IMR-90 (cell line): ENCODE results near the gene PPP1R17. TPM values are rescaled to one million over a fixed set of nuclear protein-coding genes. Genes with fewer than 3 reads are reported as not detected.

Experiments
- ATAC-seq: fragments of 200-7000 bp; cut with Tn5 transposase; 2 replicates; pipeline ENCODE4 v1.9.1; 2020; ENCODE audit warnings: low read depth, mild to moderate bottlenecking, moderate library complexity
- BruUV-seq: library from RNA; stranded (reverse); fragments of 400-500 nt; replicated peaks from 2 replicates; lab custom pipeline; 2021; lab: Mats Ljungman, UMichigan
- CTCF ChIA-PET: fragments of 300-600 bp; formaldehyde crosslinking; extraction: SDS; loops from one replicate; lab custom pipeline; 2021; ENCODE audit warnings: antibody characterized with exemption; lab: Yijun Ruan, JAX
- POLR2A ChIA-PET: fragments of 300-600 bp; sonication (Branson Sonifier 250); formaldehyde crosslinking; loops from one replicate; lab custom pipeline; 2022; ENCODE audit warnings: antibody characterized with exemption; ENCODE audit not compliant: unreplicated experiment; lab: Charles Lee
- DNase-seq: peaks from one replicate; pipeline ENCODE4 v3.0.0; 2013
- H2AFZ ChIP-seq: replicated peaks from 2 replicates; pipeline ENCODE3; 2013; ENCODE audit warnings: low read length, mild to moderate bottlenecking; ENCODE audit not compliant: poor library complexity
- H2AK5ac ChIP-seq: 2 replicates; pipeline ENCODE4 v1.6.1; 2013; ENCODE audit warnings: low read depth, low read length, inconsistent platforms
- H2AK9ac ChIP-seq: replicated peaks from 2 replicates; pipeline ENCODE3; 2013; ENCODE audit warnings: mild to moderate bottlenecking, low read depth, low read length, moderate library complexity; ENCODE audit not compliant: poor library complexity
- H2BK120ac ChIP-seq: 2 replicates; pipeline ENCODE4 v1.6.1; 2013; ENCODE audit warnings: low read depth, low read length, inconsistent platforms
- H2BK15ac ChIP-seq: 3 replicates; pipeline ENCODE4 v1.6.1; 2013; ENCODE audit warnings: low read depth, low read length, inconsistent platforms
- H2BK20ac ChIP-seq: 2 replicates; pipeline ENCODE4 v1.6.1; 2013; ENCODE audit warnings: low read depth, mild to moderate bottlenecking, inconsistent platforms, low read length, moderate library complexity
- H2BK5ac ChIP-seq: 2 replicates; pipeline ENCODE4 v1.6.1; 2013; ENCODE audit warnings: mild to moderate bottlenecking, low read depth, low read length, inconsistent platforms; ENCODE audit not compliant: poor library complexity, severe bottlenecking
- H3K14ac ChIP-seq: replicated peaks from 2 replicates; pipeline ENCODE4 v1.6.1; 2013; ENCODE audit warnings: low read depth, low read length, inconsistent platforms
- H3K18ac ChIP-seq: 2 replicates; pipeline ENCODE4 v1.6.1; 2013; ENCODE audit warnings: low read depth, low read length, control low read depth
- H3K23ac ChIP-seq: 2 replicates; pipeline ENCODE4 v1.6.1; 2013; ENCODE audit warnings: low read depth, low read length, inconsistent platforms
- H3K27ac ChIP-seq: 2 replicates; pipeline ENCODE4 v1.5.1; 2013; ENCODE audit warnings: mild to moderate bottlenecking, control low read depth, low read length; ENCODE audit not compliant: insufficient read depth
- H3K27me3 ChIP-seq: 2 replicates; pipeline ENCODE4 v1.6.1; 2013; ENCODE audit warnings: low read length; ENCODE audit not compliant: control insufficient read depth, insufficient read depth
- H3K36me3 ChIP-seq: 2 replicates; pipeline ENCODE4 v1.6.1; 2013; ENCODE audit warnings: low read length, mixed read lengths; ENCODE audit not compliant: control insufficient read depth, insufficient read depth
- H3K4ac ChIP-seq: 2 replicates; pipeline ENCODE4 v1.6.1; 2013; ENCODE audit warnings: low read depth, low read length, inconsistent platforms
- H3K4me1 ChIP-seq: 2 replicates; pipeline ENCODE4 v1.6.1; 2013; ENCODE audit warnings: low read length, mixed read lengths; ENCODE audit not compliant: control insufficient read depth, insufficient read depth
- H3K4me2 ChIP-seq: 2 replicates; pipeline ENCODE4 v1.6.1; 2013; ENCODE audit warnings: low read depth, mild to moderate bottlenecking, control low read depth, low read length, moderate library complexity
- H3K4me3 ChIP-seq: 2 replicates; pipeline ENCODE4 v1.5.1; 2013; ENCODE audit warnings: low read depth, mild to moderate bottlenecking, control low read depth, low read length, moderate library complexity; ENCODE audit not compliant: insufficient read depth
- H3K56ac ChIP-seq: 2 replicates; pipeline ENCODE4 v1.6.1; 2013; ENCODE audit warnings: low read length, inconsistent platforms; ENCODE audit not compliant: insufficient read depth; ENCODE audit errors: extremely low read depth
- H3K79me1 ChIP-seq, 2 experiments: 2 replicates each; pipeline ENCODE4 v1.6.1; 2013; ENCODE audit warnings: low read length in 2 of 2, inconsistent platforms in 1 of 2, low read depth in 1 of 2
- H3K9ac ChIP-seq: 2 replicates; pipeline ENCODE4 v1.6.1; 2013; ENCODE audit warnings: low read depth, low read length, control low read depth
- H3K9me1 ChIP-seq: 2 replicates; pipeline ENCODE4 v1.6.1; 2013; ENCODE audit warnings: low read length, inconsistent platforms; ENCODE audit not compliant: insufficient read depth
- H3K9me3 ChIP-seq: 2 replicates; pipeline ENCODE4 v1.6.1; 2013; ENCODE audit warnings: low read length; ENCODE audit not compliant: control insufficient read depth, insufficient read depth
- H4K20me1 ChIP-seq: 2 replicates; pipeline ENCODE4 v1.6.1; 2013; ENCODE audit warnings: low read length, inconsistent platforms; ENCODE audit not compliant: insufficient read depth
- H4K5ac ChIP-seq: 2 replicates; pipeline ENCODE4 v1.6.1; 2013; ENCODE audit warnings: mild to moderate bottlenecking, low read depth, low read length, control low read depth
- H4K8ac ChIP-seq, 2 experiments: 2 replicates each; pipeline ENCODE4 v1.6.1; 2013; ENCODE audit warnings: low read depth in 2 of 2, low read length in 2 of 2, control low read depth in 1 of 2, inconsistent platforms in 1 of 2
- H4K91ac ChIP-seq: 2 replicates; pipeline ENCODE4 v1.6.1; 2013; ENCODE audit warnings: low read depth, low read length, inconsistent platforms; ENCODE audit not compliant: insufficient read depth
- POLR2A ChIP-seq: IDR thresholded peaks from 2 replicates; pipeline ENCODE4 v1.6.1; 2012; ENCODE audit warnings: mild to moderate bottlenecking, low read depth, low read length
- dilution Hi-C: fragments of 300-500 bp; cut with HindIII; formaldehyde crosslinking; loops from one replicate; pipeline ENCODE4 v1.14.3; 2018; ENCODE audit warnings: low sequenced_read_pairs; ENCODE audit not compliant: unreplicated experiment
- in situ Hi-C: fragments of 300-500 bp; cut with MboI; formaldehyde crosslinking; loops from 3 replicates; pipeline ENCODE4 v1.14.3; 2019; ENCODE audit warnings: low sequenced_read_pairs, inconsistent platforms, mixed read lengths
- intact Hi-C: fragments of 100-400 bp; cut with micrococcal nuclease; formaldehyde crosslinking; loops from 2 replicates; pipeline ENCODE4 v1.10.0; 2022
- polyA plus RNA-seq, 3 experiments: library from polyadenylated mRNA; depleted of rRNA; stranded (reverse); fragments of >200 nt; gene quantifications; 2 replicates each; pipeline ENCODE4 v1.2.3, GENCODE V29; 2012; ENCODE audit warnings: low replicate concordance in 1 of 3
- total RNA-seq: library from RNA; depleted of rRNA; stranded (reverse); fragments of >200 nt; gene quantifications from 2 replicates; pipeline ENCODE4 v1.2.3, GENCODE V29; 2012
- TF ChIP-seq, protein P1 (sequence below): conservative IDR thresholded peaks from 2 replicates; pipeline ENCODE4 v1.5.1; 2012; ENCODE audit warnings: mild to moderate bottlenecking, low read depth, low read length, improper control_type of control experiment
- TF ChIP-seq, protein P2 (sequence below): fragments of 150-350 bp; IDR thresholded peaks from 2 replicates; pipeline ENCODE4 v1.6.1; 2016; ENCODE audit warnings: low read depth, mild to moderate bottlenecking, low read length, moderate library complexity, borderline replicate concordance

The PPP1R17 gene
- total and polyA plus RNA-seq, 2 of the 4 experiments (the other 2 are of a cell fraction): not detected

DNA sequence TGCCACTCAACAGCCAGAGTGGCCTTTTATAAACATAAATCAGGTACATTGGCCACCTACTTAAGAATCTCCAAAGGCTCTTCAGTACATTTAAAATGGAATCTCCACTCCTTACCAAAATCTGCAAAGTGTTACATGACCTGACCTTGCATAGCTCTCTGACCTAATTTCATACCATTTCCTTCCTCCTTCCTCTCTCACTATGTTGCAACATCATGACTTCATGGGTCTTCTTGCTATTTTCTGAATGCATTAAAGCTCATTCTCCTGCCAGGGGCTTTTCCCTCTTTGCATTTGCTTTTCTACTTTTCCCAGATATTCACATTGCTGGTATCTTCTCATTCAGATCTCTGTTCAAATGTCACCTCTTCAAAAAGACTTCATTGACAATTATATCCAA lies 22.1 kb upstream of the PPP1R17 start:
- Histone ChIP-seq H3K4me1 (no peaks in the 10 kb centered on the region), H4K91ac (no peak overlapping the region), H2BK15ac (no peak overlapping the region), H3K79me1 (no peaks in the 10 kb centered on the region), H3K4ac (no peak overlapping the region), H3K4me2 (no peak overlapping the region), H3K27ac (no peak overlapping the region), H4K8ac (no peak overlapping the region), H2AK9ac (no peak overlapping the region), H3K4me3 (no peak overlapping the region), H3K56ac (no peak overlapping the region), H2AK5ac (no peak overlapping the region), H3K9me3 (no peaks in the 10 kb centered on the region), H3K18ac (no peak overlapping the region), H2BK20ac (no peak overlapping the region), H3K36me3 (no peaks in the 10 kb centered on the region), H4K20me1 (no peaks in the 10 kb centered on the region), H3K9me1 (no peaks in the 10 kb centered on the region), H2AFZ (no peak overlapping the region), H4K5ac (no peak overlapping the region), H3K23ac (no peak overlapping the region), H2BK5ac (no peak overlapping the region), H3K14ac (no peak overlapping the region), H3K27me3 (no peaks in the 10 kb centered on the region), H2BK120ac (no peak overlapping the region), H3K9ac (no peak overlapping the region)
- DNase-seq (no peak), ATAC-seq (no peak)
- intact Hi-C loops: no loop called here
- TF ChIP-seq, protein P1, sequence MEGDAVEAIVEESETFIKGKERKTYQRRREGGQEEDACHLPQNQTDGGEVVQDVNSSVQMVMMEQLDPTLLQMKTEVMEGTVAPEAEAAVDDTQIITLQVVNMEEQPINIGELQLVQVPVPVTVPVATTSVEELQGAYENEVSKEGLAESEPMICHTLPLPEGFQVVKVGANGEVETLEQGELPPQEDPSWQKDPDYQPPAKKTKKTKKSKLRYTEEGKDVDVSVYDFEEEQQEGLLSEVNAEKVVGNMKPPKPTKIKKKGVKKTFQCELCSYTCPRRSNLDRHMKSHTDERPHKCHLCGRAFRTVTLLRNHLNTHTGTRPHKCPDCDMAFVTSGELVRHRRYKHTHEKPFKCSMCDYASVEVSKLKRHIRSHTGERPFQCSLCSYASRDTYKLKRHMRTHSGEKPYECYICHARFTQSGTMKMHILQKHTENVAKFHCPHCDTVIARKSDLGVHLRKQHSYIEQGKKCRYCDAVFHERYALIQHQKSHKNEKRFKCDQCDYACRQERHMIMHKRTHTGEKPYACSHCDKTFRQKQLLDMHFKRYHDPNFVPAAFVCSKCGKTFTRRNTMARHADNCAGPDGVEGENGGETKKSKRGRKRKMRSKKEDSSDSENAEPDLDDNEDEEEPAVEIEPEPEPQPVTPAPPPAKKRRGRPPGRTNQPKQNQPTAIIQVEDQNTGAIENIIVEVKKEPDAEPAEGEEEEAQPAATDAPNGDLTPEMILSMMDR: no peak
- TF ChIP-seq, protein P2, sequence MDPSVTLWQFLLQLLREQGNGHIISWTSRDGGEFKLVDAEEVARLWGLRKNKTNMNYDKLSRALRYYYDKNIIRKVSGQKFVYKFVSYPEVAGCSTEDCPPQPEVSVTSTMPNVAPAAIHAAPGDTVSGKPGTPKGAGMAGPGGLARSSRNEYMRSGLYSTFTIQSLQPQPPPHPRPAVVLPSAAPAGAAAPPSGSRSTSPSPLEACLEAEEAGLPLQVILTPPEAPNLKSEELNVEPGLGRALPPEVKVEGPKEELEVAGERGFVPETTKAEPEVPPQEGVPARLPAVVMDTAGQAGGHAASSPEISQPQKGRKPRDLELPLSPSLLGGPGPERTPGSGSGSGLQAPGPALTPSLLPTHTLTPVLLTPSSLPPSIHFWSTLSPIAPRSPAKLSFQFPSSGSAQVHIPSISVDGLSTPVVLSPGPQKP: no peak
- no peak for TF ChIP-seq POLR2A
- no TSS peak for BruUV-seq
- dilution Hi-C loops: no loop called here
- in situ Hi-C loops: no loop called here
- CTCF ChIA-PET: no interaction called here
- POLR2A ChIA-PET: no interaction called here
